ENCODE measurements around the gene SLC4A9. TPM values are rescaled to one million over a fixed set of nuclear protein-coding genes. Genes with fewer than 3 reads are reported as not detected.

The SLC4A9 gene
- total RNA-seq, 2 donors from 2014 or later: 0.79 to 1.4 TPM

DNA sequence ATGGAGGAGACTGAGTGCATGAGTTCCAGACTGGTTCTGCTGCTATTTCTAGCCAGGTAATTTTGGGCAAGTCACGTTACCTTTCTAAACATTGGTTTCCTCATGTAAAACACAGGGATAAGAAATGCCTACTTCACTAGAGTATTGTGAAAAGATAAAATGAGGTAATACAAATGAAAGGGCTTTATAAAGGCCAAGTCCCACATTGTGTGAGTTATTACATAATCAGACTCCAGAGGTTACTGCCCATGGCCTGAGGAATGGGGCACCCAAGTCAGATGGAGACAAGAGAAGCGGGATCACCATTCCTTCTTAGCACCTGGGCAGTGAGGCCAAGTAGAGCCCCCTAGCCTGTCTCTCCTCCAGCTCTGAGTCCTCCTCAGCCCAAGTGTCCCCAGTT, 21.1 kb upstream of the SLC4A9 start:
- H3K4me3 ChIP-seq (ENCODE audit: low read length): no peak overlapping the region
- Mint-ChIP-seq H3K36me3 (ENCODE audit: low read depth) (peaks cover 2% of the 10 kb centered on the region), H3K27ac (no peak overlapping the region), H3K4me3 (no peak overlapping the region), H3K9me3 (no peaks in the 10 kb centered on the region), H3K4me1 (no peaks in the 10 kb centered on the region), H3K27me3 (ENCODE audit: insufficient read depth) (no peaks in the 10 kb centered on the region)
- no peak overlapping the region for H3K9ac ChIP-seq (ENCODE audit: extremely low read depth, low read length, poor library complexity, severe bottlenecking)
- no peaks in the 10 kb centered on the region for H3K4me1 ChIP-seq (ENCODE audit: control insufficient read depth, insufficient read depth, low read length)
- WGBS, 2 experiments (ENCODE audit: insufficient coverage in 1 of 2, insufficient read length in 1 of 2): 100% methylated on average over 1 to 2 of the region's 2 CpGs
- H3K27ac ChIP-seq (ENCODE audit: low read depth, low read length): no peak overlapping the region
- DNase-seq: no peak
- H3K36me3 ChIP-seq (ENCODE audit: control insufficient read depth, insufficient read depth, low read length): peaks cover 3% of the 10 kb centered on the region
- no peaks in the 10 kb centered on the region for H3K9me3 ChIP-seq (ENCODE audit: control insufficient read depth, low read length)
- no peaks in the 10 kb centered on the region for H3K27me3 ChIP-seq (ENCODE audit: control insufficient read depth, insufficient read depth, low read length, poor library complexity, severe bottlenecking)
- TF ChIP-seq, protein P1, sequence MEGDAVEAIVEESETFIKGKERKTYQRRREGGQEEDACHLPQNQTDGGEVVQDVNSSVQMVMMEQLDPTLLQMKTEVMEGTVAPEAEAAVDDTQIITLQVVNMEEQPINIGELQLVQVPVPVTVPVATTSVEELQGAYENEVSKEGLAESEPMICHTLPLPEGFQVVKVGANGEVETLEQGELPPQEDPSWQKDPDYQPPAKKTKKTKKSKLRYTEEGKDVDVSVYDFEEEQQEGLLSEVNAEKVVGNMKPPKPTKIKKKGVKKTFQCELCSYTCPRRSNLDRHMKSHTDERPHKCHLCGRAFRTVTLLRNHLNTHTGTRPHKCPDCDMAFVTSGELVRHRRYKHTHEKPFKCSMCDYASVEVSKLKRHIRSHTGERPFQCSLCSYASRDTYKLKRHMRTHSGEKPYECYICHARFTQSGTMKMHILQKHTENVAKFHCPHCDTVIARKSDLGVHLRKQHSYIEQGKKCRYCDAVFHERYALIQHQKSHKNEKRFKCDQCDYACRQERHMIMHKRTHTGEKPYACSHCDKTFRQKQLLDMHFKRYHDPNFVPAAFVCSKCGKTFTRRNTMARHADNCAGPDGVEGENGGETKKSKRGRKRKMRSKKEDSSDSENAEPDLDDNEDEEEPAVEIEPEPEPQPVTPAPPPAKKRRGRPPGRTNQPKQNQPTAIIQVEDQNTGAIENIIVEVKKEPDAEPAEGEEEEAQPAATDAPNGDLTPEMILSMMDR (conservative IDR thresholded peaks at IDR 0.05): no peak

- TF ChIP-seq, protein P1 (conservative IDR thresholded peaks at IDR 0.05): no peak
- Histone ChIP-seq H3K9ac (ENCODE audit: extremely low read depth, low read length, poor library complexity, severe bottlenecking) (no peak overlapping the region), H3K9me3 (ENCODE audit: control insufficient read depth, low read length) (no peaks in the 10 kb centered on the region), H3K27me3 (ENCODE audit: control insufficient read depth, insufficient read depth, low read length, poor library complexity, severe bottlenecking) (no peaks in the 10 kb centered on the region), H3K36me3 (ENCODE audit: control insufficient read depth, insufficient read depth, low read length) (peaks cover 3% of the 10 kb centered on the region), H3K27ac (ENCODE audit: low read depth, low read length) (no peak overlapping the region), H3K4me3 (ENCODE audit: low read length) (no peak overlapping the region), H3K4me1 (ENCODE audit: control insufficient read depth, insufficient read depth, low read length) (no peaks in the 10 kb centered on the region)
- no peaks in the 10 kb centered on the region for H3K9me3 Mint-ChIP-seq
- H3K4me3 Mint-ChIP-seq: no peak overlapping the region
- H3K27ac Mint-ChIP-seq: no peak overlapping the region
- H3K36me3 Mint-ChIP-seq (ENCODE audit: low read depth): no peaks in the 10 kb centered on the region
- peaks cover 3% of the 10 kb centered on the region for H3K27me3 Mint-ChIP-seq (ENCODE audit: insufficient read depth)
- 94 to 100% methylated on average over 3 to 4 of the region's 4 CpGs for WGBS, 2 experiments (ENCODE audit: insufficient coverage in 1 of 2, insufficient read length in 1 of 2)
- DNase-seq: no peak
- no peaks in the 10 kb centered on the region for H3K4me1 Mint-ChIP-seq
These were observed 20.4 kb upstream of the SLC4A9 start for GRCh38 chr5:140339636-140340035.

DNA sequence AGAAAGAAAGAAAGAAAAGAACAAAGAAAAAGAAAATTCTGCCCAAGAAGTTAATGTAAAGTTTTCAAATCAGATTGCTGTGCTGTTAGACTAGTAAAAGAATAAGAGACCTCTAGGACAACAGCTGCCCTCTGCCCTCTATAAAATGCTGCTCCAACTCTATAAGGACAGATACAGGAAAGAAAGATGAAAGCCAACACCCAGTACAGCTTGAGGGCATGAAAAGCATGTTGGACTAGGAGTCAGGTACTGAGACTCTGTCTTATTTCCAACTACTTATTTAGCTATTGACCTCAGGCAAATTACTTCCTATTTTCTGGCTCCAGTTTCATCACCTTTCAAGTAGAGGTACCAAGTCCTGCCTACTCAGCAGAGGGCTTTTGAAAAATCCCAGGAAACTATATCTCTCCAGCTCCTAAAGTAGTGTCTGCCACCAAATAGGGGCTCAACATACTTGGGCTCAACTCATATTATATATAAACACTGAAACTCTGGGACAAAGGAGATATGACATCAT, 19.3 kb upstream of the SLC4A9 start:
- peaks cover 3% of the 10 kb centered on the region for H3K36me3 ChIP-seq (ENCODE audit: control insufficient read depth, insufficient read depth, low read length)
- peaks cover 10% of the 10 kb centered on the region for H3K27me3 ChIP-seq (ENCODE audit: control insufficient read depth, insufficient read depth, low read length, poor library complexity, severe bottlenecking)
- Mint-ChIP-seq H3K27me3 (ENCODE audit: insufficient read depth) (peaks cover 10% of the 10 kb centered on the region), H3K4me1 (peaks cover 5% of the 10 kb centered on the region), H3K36me3 (ENCODE audit: low read depth) (no peaks in the 10 kb centered on the region), H3K9me3 (no peaks in the 10 kb centered on the region), H3K4me3 (no peak overlapping the region), H3K27ac (no peak overlapping the region)
- no peak overlapping the region for H3K4me3 ChIP-seq (ENCODE audit: low read length)
- no peak for DNase-seq
- H3K4me1 ChIP-seq (ENCODE audit: control insufficient read depth, insufficient read depth, low read length): no peaks in the 10 kb centered on the region
- H3K9ac ChIP-seq (ENCODE audit: extremely low read depth, low read length, poor library complexity, severe bottlenecking): no peak overlapping the region
- TF ChIP-seq, protein P1 (conservative IDR thresholded peaks at IDR 0.05): no peak
- H3K9me3 ChIP-seq (ENCODE audit: control insufficient read depth, low read length): no peaks in the 10 kb centered on the region
- no peak overlapping the region for H3K27ac ChIP-seq (ENCODE audit: low read depth, low read length)
